ENCODE measurements around the gene EBNA1BP2. TPM values are rescaled to one million over a fixed set of nuclear protein-coding genes. Genes with fewer than 3 reads are reported as not detected.

EBNA1BP2 gene
- total RNA-seq, 1 experiment from 2014 or later, result 109 TPM

DNA sequence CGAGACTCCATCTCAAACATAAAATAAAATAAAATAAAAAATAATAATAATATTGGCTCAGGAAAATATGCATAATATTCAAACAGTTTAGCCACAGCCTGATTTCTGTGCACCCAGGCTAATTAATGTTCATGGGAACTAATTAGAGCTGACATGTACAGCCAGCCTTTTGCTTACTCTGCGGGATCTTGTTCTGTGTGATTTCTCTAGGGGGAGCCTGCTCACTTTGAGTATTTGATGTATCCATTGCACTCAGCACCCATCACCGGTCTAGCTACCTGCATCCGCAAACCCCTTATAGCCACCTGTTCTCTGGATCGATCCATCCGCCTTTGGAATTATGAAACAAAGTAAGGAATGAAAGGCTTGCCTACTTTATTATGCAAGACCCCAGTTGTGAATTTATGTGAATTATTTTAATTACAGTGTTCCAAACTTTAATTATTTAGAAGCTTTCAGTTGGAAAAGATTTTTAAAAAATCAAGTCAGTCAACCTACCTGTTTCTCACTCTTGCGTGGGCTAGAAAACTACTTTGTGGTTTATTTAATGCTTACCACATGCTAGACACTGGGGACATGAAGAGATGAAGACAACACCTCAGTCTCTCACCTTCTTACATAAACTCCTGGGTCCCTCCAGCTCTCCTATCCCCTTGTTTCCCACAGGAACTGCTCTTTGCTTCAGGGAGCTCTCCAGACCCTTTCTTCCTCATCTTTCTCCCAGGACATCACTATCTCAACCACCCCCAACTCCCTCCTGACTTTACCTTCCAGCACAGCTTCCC, 25.4 kb upstream of the EBNA1BP2 start:
- Histone ChIP-seq H4K20me1 (ENCODE audit: insufficient read depth) (no peaks in the 10 kb centered on the region), H3K27me3 (ENCODE audit: insufficient read depth, low read length) (no peaks in the 10 kb centered on the region), H3K36me3 (ENCODE audit: control insufficient read depth in 1 of 2, insufficient read depth in 2 of 2, low read length in 2 of 2) (no peaks in the 10 kb centered on the region), H3K4me2 (ENCODE audit: low read length) (no peak overlapping the region), H3K79me2 (ENCODE audit: insufficient read depth, low read length) (no peaks in the 10 kb centered on the region), H3K4me3 (replicated peaks in 1 of 2; ENCODE audit: low read depth in 1 of 2, low read length in 2 of 2) (no peak overlapping the region), H3K27ac (ENCODE audit: low read depth, low read length) (no peak overlapping the region), H3K4me1 (ENCODE audit: control insufficient read depth in 1 of 2, insufficient read depth in 2 of 2, low read length in 2 of 2) (no peaks in the 10 kb centered on the region), H3K9ac (ENCODE audit: low read length) (no peak overlapping the region), H3K9me3 (ENCODE audit: control insufficient read depth in 1 of 2, insufficient read depth in 1 of 2, low read depth in 1 of 2, low read length in 2 of 2) (0 out of 4 replicates have a peak, but pooled peaks cover 0 to 3% of the 10 kb centered on the region in 2 experiments), H3K9me2 (ENCODE audit: insufficient read depth) (no peaks in the 10 kb centered on the region), H2AFZ (ENCODE audit: low read depth, low read length, poor library complexity, severe bottlenecking) (no peak overlapping the region)
- POLR2A ChIA-PET, result interaction anchor here (1.0 kb wide), 1 partner anchor 9 kb away, joined by 5 read pairs; no protein-coding TSS in a partner anchor
- ATAC-seq (peak; percentile 62), DNase-seq (ENCODE audit: low read depth, low spot score) (no peak)
- no TSS peak for BruUV-seq (replicated peaks)
- TF ChIP-seq, protein P1, sequence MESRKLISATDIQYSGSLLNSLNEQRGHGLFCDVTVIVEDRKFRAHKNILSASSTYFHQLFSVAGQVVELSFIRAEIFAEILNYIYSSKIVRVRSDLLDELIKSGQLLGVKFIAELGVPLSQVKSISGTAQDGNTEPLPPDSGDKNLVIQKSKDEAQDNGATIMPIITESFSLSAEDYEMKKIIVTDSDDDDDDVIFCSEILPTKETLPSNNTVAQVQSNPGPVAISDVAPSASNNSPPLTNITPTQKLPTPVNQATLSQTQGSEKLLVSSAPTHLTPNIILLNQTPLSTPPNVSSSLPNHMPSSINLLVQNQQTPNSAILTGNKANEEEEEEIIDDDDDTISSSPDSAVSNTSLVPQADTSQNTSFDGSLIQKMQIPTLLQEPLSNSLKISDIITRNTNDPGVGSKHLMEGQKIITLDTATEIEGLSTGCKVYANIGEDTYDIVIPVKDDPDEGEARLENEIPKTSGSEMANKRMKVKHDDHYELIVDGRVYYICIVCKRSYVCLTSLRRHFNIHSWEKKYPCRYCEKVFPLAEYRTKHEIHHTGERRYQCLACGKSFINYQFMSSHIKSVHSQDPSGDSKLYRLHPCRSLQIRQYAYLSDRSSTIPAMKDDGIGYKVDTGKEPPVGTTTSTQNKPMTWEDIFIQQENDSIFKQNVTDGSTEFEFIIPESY (IDR thresholded peaks at IDR 0.05; ENCODE audit: extremely low read depth, insufficient replicate concordance, low read length), result no peak
- TF ChIP-seq EZH2 (IDR thresholded peaks at IDR 0.05) (no peak), EZH2phosphoT487 (IDR thresholded peaks at IDR 0.05; ENCODE audit: borderline replicate concordance) (no peak), RAD21 (IDR thresholded peaks at IDR 0.05; ENCODE audit: low read depth) (peak; percentile 35; the same call in 1 of the 2 replicates), POLR2A (IDR thresholded peaks at IDR 0.05; ENCODE audit: borderline replicate concordance, extremely low read depth, insufficient read depth, insufficient read length) (no peak)
- TF ChIP-seq, protein P2, sequence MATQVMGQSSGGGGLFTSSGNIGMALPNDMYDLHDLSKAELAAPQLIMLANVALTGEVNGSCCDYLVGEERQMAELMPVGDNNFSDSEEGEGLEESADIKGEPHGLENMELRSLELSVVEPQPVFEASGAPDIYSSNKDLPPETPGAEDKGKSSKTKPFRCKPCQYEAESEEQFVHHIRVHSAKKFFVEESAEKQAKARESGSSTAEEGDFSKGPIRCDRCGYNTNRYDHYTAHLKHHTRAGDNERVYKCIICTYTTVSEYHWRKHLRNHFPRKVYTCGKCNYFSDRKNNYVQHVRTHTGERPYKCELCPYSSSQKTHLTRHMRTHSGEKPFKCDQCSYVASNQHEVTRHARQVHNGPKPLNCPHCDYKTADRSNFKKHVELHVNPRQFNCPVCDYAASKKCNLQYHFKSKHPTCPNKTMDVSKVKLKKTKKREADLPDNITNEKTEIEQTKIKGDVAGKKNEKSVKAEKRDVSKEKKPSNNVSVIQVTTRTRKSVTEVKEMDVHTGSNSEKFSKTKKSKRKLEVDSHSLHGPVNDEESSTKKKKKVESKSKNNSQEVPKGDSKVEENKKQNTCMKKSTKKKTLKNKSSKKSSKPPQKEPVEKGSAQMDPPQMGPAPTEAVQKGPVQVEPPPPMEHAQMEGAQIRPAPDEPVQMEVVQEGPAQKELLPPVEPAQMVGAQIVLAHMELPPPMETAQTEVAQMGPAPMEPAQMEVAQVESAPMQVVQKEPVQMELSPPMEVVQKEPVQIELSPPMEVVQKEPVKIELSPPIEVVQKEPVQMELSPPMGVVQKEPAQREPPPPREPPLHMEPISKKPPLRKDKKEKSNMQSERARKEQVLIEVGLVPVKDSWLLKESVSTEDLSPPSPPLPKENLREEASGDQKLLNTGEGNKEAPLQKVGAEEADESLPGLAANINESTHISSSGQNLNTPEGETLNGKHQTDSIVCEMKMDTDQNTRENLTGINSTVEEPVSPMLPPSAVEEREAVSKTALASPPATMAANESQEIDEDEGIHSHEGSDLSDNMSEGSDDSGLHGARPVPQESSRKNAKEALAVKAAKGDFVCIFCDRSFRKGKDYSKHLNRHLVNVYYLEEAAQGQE (IDR thresholded peaks at IDR 0.05; ENCODE audit: low read depth), result no peak
- CTCF ChIA-PET, result no interaction called here
- intact Hi-C loops (cut with micrococcal nuclease), result no loop called here
- RAD21 ChIA-PET (ENCODE audit: low non-redundant PET in 1 of 2, low total read pairs in 2 of 2, uncharacterized antibody in 2 of 2, unreplicated experiment in 2 of 2), result no interaction called here
